Endothelial cell of umbilical vein (primary cell): Measurements from ENCODE around the gene FOXD4L1.
"Not testable (repeated sequence)": the region's sequence is repeated elsewhere in the genome, so short reads cannot be mapped to it uniquely, and the experiment has no call there.

Source experiments
- EZH2 ChIP-seq: IDR thresholded peaks from 2 replicates; pipeline ENCODE4 v1.6.1; 2012; ENCODE audit warnings: borderline replicate concordance, low read depth, mild to moderate bottlenecking, moderate library complexity, low read length, inconsistent platforms; ENCODE audit not compliant: severe bottlenecking
- POLR2A ChIP-seq: IDR thresholded peaks from 2 replicates; pipeline ENCODE4 v1.6.1; 2012; ENCODE audit warnings: low read depth, mild to moderate bottlenecking, control low read depth, low read length
- POLR2AphosphoS5 ChIP-seq: IDR thresholded peaks from 2 replicates; pipeline ENCODE4 v1.6.1; 2012; ENCODE audit warnings: low read depth, mild to moderate bottlenecking, control low read depth, low read length, moderate library complexity; ENCODE audit not compliant: insufficient read depth
- TF ChIP-seq, protein P1 (sequence below), 2 donors: IDR thresholded peaks; 1 replicate in 1 of 2; 2 replicates in 1 of 2; pipeline ENCODE4 v1.5.1; 2011; ENCODE audit warnings: low read length in 2 of 2, mild to moderate bottlenecking in 2 of 2, moderate library complexity in 2 of 2, control low read depth in 1 of 2, inconsistent platforms in 1 of 2, low read depth in 1 of 2; ENCODE audit not compliant: insufficient read depth in 1 of 2; ENCODE audit errors: extremely low read depth in 1 of 2

DNA sequence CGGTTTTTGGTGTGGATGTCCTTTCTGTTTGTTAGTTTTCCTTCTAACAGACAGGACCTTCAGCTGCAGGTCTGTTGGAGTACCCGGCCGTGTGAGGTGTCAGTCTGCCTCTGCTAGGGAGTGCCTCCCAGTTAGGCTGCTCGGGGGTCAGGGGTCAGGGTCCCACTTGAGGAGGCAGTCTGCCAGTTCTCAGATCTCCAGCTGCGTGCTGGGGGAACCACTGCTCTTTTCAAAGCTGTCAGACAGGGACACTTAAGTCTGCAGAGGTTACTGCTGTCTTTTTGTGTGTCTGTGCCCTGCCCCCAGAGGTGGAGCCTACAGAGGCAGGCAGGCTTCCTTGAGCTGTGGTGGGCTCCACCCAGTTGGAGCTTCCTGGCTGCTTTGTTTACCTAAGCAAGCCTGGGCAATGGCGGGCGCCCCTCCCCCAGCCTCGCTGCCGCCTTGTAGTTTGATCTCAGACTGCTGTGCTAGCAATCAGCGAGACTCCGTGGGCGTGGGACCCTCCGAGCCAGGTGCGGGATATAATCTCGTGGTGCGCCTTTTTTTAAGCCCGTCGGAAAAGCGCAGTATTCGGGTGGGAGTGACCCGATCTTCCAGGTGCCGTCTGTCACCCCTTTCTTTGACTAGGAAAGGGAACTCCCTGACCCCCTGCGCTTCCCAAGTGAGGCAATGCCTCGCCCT, 21.6 kb upstream of the FOXD4L1 start:
- TF ChIP-seq, protein P1, sequence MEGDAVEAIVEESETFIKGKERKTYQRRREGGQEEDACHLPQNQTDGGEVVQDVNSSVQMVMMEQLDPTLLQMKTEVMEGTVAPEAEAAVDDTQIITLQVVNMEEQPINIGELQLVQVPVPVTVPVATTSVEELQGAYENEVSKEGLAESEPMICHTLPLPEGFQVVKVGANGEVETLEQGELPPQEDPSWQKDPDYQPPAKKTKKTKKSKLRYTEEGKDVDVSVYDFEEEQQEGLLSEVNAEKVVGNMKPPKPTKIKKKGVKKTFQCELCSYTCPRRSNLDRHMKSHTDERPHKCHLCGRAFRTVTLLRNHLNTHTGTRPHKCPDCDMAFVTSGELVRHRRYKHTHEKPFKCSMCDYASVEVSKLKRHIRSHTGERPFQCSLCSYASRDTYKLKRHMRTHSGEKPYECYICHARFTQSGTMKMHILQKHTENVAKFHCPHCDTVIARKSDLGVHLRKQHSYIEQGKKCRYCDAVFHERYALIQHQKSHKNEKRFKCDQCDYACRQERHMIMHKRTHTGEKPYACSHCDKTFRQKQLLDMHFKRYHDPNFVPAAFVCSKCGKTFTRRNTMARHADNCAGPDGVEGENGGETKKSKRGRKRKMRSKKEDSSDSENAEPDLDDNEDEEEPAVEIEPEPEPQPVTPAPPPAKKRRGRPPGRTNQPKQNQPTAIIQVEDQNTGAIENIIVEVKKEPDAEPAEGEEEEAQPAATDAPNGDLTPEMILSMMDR (IDR thresholded peaks at IDR 0.05; ENCODE audit: extremely low read depth in 1 of 2, insufficient read depth in 1 of 2, low read depth in 1 of 2, low read length in 2 of 2): not testable (repeated sequence)
- not testable (repeated sequence) for TF ChIP-seq POLR2A, POLR2AphosphoS5, EZH2
